ENCODE results near the gene KCNIP1. TPM values are rescaled to one million over a fixed set of nuclear protein-coding genes. Genes with fewer than 3 reads are reported as not detected.

KCNIP1 gene
- total RNA-seq, result not detected in 2 replicates

GRCh38 chr5:170503990-170504596 lies at the start of gene KCNIP1:
Gene KCNIP1, plus strand, starts transcription at chr5:170504020.

GRCh38 chr5:170783498-170784247 lies 279.9 kb downstream of the KCNIP1 start, which contains the start of gene GABRP:
Gene GABRP, plus strand, starts transcription at chr5:170783725. Its CDS starts 4,891 bp downstream, at chr5:170788616.

Other genes starting within 250 kb of the KCNIP1 start
- not detected in 2 replicates for gene LCP2, start 206.2 kb upstream of the KCNIP1 start, total RNA-seq
- not detected in 2 replicates for gene KCNMB1, start 114.7 kb upstream of the KCNIP1 start, total RNA-seq

All from airway epithelial cell (primary cell).